Measurements from ENCODE around the gene ALAD.

- TF ChIP-seq CTCF (IDR thresholded peaks at IDR 0.05; ENCODE audit: insufficient read depth, low read length, poor library complexity, severe bottlenecking) (no peak), EZH2phosphoT487 (conservative IDR thresholded peaks at IDR 0.05; ENCODE audit: low read length) (no peak)
Measured at GRCh38 chr9:113348437-113348836, 52.6 kb downstream of the ALAD start.

Data from SU-DHL-6 (cell line).